GM21381 (cell line): ENCODE data around the gene PPP1R2B.
A peak's percentile ranks its signal among the peaks of the same experiment; 100 is the strongest.
"Not testable (repeated sequence)": the region's sequence is repeated elsewhere in the genome, so short reads cannot be mapped to it uniquely, and the experiment has no call there.

Experiments
- ATAC-seq: cut with Tn5 transposase; IDR thresholded peaks from one replicate; pipeline ENCODE4 v1.9.1; 2021; ENCODE audit warnings: mild to moderate bottlenecking, moderate library complexity; ENCODE audit not compliant: unreplicated experiment

The PPP1R2B gene

DNA sequence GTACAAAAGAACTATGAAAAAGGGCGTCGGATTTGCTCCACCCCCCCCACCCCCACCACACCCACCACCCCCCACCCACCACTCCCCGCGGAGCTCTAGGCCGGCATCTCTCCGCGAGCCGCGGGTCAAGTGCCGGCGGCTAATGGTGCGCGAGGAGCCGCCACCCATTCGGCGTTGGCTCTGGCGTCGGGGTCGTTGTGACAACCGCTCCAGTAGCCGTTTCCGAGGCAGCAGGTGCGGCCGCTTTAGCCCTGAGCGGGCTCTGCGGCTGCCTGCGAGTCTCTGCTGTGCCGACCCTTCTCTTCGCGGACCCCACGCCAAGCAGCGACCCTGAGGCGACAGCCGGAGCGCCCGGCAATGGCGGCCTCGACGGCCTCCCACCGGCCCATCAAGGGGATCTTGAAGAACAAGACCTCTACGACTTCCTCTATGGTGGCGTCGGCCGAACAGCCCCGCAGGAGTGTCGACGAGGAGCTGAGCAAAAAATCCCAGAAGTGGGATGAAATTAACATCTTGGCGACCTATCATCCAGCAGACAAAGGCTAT lies at the start of gene PPP1R2B:
Gene PPP1R2B, plus strand, starts transcription at position 90 of the 546 bp plus-strand sequence. Its CDS starts 268 bp downstream, at position 358.
- ATAC-seq: no peak

DNA sequence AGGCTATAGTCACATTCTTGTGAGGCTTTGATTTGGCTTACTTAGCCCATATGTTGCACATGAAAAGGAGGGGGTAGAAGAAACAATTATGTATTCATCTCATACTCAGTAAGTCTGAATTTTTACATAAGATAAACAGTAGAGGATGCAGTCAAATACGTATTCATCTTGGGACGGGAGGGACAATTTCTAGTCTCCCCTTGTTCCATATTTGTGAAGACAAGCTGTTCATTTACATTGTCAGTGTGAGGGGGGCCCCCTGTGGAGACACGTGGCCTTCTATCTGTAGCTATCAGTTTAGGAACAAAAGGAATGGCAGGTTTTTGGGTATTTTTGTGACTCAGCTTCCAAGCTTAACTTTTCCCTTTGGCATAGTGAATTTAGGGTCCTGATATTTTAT lies 49.2 kb upstream of the PPP1R2B start:
- ATAC-seq: no peak

DNA sequence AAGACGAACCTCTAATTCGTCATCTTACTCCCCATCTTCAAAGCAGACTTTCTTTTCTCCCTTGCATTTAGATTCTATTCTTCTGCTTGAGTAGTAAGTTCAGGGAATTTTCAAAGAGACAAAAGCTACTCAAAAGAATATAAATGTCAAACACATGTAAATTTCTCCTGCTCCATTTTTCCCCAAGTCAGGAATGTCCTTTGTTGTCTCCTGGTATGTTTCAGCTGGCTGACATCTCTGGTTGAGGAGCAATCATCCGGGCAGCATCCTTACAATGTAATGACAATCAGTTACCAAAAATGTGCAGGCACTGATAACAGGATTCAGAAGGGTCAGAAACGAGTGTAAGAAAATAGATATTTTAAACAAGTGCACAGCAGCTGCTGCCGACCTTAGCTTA lies 47.6 kb upstream of the PPP1R2B start:
- ATAC-seq: no peak

DNA sequence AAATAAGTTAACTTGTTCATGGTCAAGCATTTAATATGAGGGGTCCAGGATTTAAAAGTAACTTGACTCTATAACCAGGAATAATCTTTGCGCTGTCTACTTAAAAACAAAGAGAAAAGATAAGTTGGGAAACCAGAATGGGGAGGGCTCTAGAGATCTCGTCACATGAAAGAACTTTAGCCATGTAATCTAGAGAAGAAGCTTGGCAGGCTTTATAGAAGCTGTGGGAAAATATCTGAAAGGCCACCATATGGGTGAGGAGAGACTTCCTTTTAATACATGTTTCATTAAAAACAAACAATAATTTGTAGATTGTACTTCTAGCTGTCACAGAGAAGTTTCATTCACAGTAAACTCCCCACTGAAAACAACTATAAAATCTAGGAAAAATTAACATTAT lies 46.7 kb upstream of the PPP1R2B start:
- ATAC-seq: no peak

DNA sequence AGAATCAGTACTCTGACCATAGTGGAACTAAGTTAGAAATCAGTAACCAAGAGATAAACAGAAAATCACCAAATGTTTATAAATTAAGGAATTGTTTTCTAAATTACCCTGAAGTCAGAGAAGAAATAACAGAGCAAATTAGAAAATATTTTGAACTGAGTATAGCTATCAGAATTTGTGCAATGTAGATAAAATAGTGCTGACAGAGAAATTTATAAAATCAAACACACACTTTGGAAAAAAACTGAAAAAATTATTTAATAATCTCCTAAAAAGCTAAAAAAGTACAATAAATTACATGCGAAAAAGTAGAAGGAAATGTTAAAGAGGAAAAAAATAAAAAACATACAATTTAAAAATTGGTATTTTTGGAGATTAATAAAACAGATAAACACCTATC lies 37.1 kb upstream of the PPP1R2B start:
- ATAC-seq: no peak

DNA sequence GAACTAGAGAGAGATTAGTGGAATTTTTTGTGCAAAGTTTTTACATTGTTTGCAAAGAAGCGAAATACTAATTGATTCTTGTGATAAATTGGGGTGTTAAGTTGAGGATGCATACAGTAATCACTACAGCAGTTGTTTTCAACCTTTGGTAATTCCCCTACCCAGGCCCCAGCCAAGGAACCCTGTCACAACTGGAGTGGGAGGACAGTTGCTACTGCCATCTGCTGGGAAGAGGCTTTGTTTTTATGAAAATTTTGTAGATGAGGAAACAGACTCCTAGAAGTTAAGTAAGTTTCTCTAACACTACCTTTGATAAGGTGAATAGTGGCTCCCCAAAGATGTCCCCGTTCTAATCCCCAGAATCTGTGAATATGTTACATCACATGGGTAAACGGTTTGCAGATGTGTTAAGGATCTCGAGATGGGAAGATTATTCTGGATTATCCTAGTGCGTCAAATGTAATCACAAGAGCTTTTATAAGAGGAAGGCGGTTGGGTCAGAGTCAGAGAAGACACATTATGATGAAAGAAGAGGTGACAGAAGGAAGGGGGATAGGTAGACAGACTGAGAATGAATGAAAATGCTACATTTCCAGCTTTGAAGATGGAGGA lies 34.0 kb upstream of the PPP1R2B start:
- ATAC-seq: no peak

DNA sequence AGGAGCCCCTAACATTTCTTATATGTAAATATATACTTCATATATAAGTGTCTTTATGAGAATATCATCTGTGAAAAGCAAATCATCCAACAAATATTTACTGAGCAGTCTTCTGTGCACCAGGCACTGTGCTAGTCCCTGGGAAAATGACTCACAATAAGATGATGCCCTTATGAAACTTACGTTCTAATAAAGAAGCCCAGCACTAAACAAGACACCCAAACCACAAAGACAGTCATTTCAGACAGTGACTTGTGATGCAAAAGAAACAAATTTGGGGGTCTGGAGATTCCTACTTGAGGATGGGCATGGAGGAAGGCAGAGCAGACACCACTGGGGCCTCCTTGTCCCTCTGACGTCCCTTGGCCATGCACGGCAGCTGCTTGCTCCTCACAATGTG lies 30.6 kb upstream of the PPP1R2B start:
- ATAC-seq: no peak

DNA sequence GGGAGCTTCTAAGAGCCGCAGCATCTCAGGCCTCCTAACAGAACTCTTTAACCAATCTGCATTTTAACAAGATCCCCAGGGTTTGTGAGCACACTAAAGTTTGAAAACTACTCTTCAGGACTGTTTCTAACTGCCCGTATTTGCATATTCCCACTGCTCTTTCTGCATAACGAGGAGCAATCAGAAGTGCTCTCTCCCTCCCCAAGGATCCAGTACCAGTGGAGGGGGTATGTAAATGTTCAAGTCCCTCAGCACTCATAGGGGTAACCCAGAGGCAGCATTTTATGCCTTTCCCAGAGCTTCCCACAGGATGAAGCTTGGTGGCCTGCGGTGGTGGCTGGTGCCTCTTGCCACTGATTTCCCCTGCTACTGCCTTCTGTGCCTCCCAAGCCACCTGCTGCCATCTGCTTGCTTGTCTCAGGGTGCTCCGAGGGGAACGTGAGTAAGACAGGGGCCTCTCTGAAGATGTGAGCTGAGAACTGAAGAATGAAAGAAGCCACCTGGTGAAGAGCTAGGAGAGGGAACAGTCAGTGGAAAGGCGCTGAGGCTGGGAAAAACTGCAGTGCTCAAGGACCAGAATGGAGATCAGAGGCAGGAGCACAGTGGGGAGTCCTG lies 30.0 kb upstream of the PPP1R2B start:
- ATAC-seq: no peak

DNA sequence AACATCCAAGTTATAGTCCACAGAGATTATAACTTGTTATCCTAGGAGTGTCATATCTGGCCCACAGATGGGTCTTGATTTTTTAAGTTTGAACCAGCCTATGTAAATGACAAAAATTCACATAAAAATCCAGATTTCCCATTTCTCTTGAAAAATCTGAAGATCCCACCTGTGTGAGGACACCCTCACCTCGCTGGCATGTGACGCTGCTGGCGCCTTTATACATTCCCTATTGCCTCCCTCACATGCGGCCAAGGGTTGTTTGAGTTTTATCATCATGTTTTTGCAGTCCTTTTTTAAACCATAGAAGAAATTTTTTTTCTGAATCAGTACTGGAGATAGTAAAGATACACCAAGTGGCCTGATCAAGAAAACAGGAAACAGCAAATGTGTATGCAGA lies 25.9 kb upstream of the PPP1R2B start:
- no peak for ATAC-seq

DNA sequence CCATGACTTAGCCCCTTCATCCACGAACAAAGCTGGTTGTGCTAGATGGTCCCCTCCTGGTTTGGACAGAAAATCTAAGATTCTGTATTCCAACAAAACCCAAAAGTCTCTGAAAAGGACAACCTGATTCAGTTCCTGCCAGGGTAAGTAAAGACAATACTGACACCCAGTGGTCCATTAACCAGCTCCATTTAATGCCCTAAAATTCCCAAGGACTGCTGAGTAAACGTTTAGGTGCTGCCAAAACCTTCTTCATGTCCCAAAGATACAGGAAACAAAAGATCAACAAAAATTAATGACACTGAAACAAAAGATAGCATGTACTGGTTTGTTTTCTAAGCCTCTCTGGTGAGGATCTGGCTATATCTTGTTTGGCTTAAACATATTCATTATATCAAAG lies 25.3 kb upstream of the PPP1R2B start:
- no peak for ATAC-seq

DNA sequence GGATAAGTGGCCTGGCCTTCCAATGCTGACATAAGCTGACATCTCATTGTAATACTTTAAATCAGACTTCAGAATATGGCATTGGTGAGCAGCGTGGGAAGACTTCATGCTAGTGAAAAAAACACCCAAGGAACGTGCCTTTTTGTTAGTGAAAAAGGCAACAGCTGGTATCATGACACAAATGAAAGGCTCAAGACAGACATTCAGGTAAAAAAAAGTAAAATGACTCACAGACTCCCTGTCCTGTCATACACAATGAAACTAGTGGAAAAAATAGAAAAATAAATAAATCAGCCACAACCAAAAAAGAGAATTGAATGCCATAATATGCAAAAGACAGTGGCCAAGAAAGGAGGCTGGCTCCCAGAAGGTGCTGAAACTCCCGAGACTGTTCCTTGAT lies 24.4 kb upstream of the PPP1R2B start:
- no peak for ATAC-seq

DNA sequence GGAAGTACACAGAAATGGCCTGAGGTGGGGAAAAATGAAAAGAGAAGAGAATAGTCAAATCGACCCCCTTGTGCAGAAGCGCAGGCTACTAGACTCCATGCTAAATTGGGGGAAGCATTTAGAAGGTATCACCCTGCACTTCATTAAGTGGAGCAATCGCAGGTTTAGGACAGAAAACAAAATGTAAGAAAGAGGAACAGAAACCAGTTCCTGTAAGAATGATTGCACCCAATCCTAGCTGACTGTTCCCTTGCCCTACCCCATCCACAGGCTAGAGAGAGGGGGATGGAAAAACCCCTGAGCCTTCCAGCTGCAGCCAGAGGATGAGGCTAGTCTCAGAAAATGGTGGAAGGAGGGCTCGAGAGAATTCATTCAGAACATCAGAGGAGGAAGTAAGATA lies 23.9 kb upstream of the PPP1R2B start:
- ATAC-seq: peak; percentile 71

DNA sequence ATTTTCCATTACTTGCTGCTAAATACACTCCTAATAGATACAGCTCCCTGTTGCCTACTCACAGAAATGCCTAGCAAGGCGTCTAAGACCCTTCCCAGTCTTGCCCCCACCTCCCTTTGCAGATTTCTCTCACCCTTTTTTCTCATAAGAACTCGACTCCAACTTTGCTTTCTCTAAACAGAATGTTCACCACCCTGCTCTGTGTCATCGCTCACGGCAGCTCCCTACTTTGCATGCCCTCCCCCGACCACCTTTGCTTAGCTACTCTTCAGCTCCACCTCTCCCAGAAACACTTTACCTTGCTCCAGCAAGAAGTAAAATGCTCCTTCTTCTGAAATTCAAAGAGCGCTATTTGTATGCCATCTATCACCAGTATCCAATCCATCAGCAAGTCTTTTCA lies 15.2 kb upstream of the PPP1R2B start:
- ATAC-seq: no peak

DNA sequence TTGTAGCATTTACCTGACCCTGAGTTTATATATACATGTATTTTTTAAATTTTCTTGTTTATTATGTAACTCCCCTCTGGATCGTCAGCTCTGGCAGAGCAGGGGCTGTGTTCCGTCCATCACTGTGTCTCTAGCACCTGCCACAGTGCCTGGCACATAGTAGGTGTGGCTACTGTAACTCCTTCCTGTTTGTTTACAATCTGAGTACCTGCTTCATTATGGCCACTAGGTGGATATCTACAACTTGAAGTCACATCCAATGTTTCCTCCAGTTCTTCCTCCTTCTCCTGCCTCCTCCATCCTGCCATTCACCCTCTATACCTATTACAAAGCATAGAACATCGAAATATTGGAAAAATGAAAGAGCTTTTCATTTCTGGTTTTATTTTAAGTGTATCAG lies 14.2 kb upstream of the PPP1R2B start:
- peak; percentile 49 for ATAC-seq

DNA sequence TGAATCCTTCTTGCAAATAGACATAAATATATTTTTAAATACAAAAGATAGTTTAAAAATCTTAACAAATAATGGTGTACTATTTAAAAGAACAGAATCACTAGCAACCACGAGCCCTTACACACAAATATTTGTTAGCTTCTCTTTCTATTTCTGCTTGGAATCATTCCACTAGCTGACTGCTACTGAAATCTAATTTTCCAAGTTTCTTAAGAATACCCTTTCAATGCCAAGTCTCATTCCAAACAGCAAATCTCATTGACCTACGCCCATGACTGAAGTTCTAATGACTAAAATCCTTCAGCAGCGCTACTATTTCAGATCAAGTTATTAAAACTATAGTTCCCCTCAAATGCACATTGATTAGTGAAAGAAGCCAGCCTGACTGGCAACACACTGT lies 13.2 kb upstream of the PPP1R2B start:
- ATAC-seq: no peak

DNA sequence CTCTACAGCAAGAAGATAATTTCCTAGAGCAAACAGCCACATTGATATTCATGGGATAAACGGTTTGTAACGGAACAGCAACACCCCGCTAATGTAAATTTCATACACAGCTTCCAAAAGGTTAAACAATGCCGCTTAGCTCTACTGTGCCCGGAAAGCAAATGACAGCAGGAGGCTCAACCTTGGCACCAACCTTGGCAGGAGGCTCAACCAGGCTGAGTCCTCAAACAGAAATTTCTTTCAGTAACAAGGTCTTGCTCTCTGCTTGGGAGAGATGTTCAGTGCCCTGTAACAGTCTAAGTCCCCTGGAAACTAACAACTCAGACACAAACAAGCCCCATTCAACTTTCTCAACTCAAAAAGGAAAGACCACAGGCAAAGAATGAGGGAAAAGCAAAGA lies 11.1 kb upstream of the PPP1R2B start:
- ATAC-seq: no peak

DNA sequence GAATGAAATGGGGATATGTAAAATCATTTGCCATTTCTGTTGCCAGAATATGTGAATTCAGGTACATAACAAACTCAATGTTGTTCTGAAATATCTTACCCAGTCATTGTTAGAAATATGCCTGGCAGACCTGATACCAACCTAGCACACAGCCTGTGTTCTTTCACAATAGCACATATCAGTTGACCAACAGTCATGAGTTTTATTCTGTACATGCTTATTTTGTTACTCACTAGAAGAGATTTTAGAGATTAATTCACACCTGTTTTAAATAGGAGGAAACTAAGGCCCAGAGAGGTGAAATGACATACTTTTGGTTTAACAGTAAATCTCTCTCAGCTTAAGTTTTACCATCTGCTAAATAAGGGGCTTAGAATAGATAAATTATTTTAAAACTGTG lies 8.4 kb upstream of the PPP1R2B start:
- ATAC-seq: no peak

DNA sequence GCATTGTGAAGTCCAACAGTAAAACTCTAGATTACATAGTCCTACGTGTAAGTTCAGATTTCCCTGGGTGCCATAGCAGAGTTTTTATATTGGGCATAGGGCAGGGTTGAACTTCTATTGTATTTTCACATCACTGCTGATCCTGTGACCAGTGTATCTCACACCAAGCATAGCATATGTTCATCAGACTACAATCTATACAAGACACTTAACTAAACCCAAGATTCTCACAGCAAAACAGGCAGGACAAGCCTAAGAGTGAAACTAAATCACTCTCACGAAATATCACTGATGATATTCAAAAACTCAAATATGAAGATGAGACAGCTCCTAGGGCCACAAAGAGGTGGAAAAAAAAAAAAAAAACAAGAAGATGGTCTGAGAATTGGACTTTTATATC lies 3.2 kb upstream of the PPP1R2B start:
- no peak for ATAC-seq

DNA sequence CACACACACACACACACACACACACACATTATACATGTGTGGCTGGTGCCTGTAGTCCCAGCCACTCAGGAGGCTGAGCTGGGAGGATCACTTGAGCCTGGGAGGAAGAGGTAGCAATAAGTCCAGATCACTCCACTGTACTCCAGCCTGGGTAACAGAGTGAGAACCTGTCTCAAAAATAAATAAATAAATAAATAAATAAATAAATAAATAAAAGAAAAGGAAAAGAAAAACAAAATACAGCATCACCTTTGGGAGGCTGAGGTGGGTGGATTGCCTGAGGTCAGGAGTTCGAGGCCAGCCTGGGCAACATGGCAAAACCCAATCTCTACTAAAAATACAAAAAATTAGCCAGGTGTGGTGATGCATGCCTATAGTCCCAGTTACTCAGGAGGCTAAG lies 1.6 kb upstream of the PPP1R2B start:
- not testable (repeated sequence) for ATAC-seq

DNA sequence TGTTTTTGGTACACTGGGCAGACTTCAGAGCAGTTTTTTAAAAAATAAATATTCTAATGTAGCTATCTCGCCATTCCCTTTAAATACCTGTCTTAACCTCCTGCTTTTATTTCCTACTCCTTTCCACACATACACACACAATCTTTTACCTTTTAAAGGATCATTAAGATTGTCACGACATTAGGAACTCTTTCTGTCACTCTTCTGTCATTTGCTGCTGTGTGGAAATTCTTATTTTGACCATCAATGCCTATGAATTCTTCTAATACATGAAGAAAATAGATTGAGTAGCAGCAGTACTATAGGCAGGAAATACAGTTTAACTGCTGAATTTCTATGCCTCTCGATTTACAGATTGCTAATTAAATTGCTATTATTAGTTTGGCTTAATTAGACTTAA lies 1.8 kb downstream of the PPP1R2B start:
- no peak for ATAC-seq

DNA sequence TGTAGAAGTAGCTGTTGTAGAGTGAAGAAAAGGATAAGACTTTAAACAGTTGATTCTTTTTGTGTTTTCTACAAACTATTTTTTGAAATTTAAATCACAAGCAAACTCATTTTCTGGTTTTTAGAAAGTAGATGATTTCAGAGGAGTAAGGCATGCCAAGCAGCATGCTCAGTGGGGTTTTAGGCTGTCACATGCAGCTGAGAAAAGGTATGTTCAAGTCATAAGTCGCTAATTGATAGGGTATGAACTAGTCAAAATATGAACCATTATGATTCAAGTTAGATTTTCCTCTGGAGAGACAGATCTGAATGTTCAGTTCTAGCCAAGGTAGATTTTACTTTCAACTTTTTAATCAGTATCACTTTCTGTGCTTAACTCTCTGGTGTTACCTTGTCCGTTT lies 3.0 kb downstream of the PPP1R2B start:
- ATAC-seq: not testable (repeated sequence)

DNA sequence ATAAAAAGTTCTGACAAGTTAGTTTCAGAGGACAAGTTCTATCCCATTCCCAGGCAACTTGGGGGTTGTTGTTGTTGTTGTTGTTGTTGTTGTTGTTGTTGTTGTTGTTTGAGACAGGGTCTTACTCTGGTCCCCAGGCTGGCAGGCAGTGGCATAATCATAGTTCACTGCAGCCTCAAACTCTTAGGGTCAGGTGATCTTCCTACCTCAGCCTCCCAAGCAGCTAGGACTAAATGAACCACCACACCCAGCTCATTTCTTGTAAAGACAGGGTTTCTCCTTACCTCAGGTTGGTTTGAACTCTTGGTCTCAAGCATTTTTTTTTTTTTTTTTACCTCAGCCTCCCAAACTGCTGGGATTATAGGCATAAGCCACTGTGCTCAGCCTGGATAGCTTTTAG lies 15.3 kb downstream of the PPP1R2B start:
- no peak for ATAC-seq

DNA sequence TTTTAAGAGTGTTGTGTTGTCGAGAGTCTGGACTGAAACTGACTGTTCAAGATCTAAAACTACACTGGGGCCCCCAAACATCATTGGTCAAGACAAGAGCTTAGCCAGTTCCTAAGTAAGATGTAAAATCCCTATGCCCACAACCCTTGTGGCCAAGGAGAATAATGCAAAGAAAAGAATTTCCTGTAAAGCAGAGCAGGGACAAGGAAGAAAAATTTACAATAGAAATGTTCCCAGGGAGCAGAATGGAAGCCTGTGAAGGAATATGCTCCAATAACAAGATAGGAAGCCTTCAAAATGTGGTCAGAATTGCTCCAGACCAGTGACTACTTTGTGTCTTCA lies 20.4 kb downstream of the PPP1R2B start:
- ATAC-seq: no peak
